HepG2 (cell line): ENCODE data around the gene PBX4. TPM values are rescaled to one million over a fixed set of nuclear protein-coding genes. Genes with fewer than 3 reads are reported as not detected.

Source experiments
- THRA ChIP-seq: sonication (generic); formaldehyde crosslinking; IDR thresholded peaks from 2 replicates; pipeline ENCODE4 v1.4.0; 2020; ENCODE audit warnings: missing genetic modification reagents, borderline replicate concordance
- polyA plus RNA-seq, 8 experiments: library from polyadenylated mRNA; depleted of rRNA in 3 of 8; stranded (reverse) in 7 of 8; unstranded in 1 of 8; fragments of >200 nt; fragmentation: Illumina TruSeq in 4 of 8; extraction: Trizol in 4 of 8; gene quantifications; 2 replicates each; pipeline versions ENCODE4 v1.2.1 to v1.2.3, GENCODE V29; 2011 to 2016; ENCODE audit warnings: low read depth in 4 of 8, missing spikeins in 1 of 8, mixed read lengths in 1 of 8; ENCODE audit not compliant: insufficient read depth in 1 of 8
- total RNA-seq, 5 experiments: library from RNA; depleted of rRNA; stranded (reverse); fragments of >200 nt; fragmentation: Illumina TruSeq; extraction: Trizol; gene quantifications; 2 replicates each; pipeline ENCODE4 v1.2.3, GENCODE V29; 2016; ENCODE audit warnings: low read depth in 1 of 5

PBX4 gene
- total and polyA plus RNA-seq, 2 of the 13 experiments (the other 11 are each of a cell fraction or from before 2014, with no cell fraction given): not detected

DNA sequence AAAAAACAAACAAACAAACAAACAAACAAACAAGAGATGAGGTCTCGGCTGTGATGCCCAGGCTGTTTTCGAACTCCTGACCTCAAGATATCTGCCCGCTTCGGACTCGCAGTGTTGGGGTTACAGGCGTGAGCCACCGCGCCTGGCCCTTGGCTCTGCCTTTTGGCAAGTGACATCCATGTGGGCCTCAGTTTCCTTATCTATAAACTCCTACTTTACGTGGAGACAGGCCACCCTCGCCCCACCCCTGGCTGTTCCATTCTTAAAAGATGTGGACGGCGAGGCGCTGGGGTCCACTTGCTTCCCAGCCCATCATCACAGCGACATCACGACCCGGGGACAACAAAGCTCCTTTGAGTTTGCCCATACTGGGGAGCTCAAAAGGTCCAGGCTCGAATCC lies 104.8 kb downstream of the PBX4 start (continued):
- TF ChIP-seq THRA (CRISPR knock-in tag): no peak

Other genes starting within 250 kb of the PBX4 start
- gene GATAD2A, start 213.0 kb downstream of the PBX4 start, total RNA-seq (2016; rRNA removed; fragmentation: Illumina TruSeq; extraction: Trizol): 25.1 and 28.6 TPM in 2 replicates
- gene GATAD2A, start 213.0 kb downstream of the PBX4 start, polyA plus RNA-seq (2011; rRNA removed): 15.1 and 16.8 TPM in 2 replicates
- 0.71 and 0.86 TPM in 2 replicates for gene TSSK6, start 103.1 kb downstream of the PBX4 start, total RNA-seq (2016; rRNA removed; fragmentation: Illumina TruSeq; extraction: Trizol)
- gene TSSK6, start 103.1 kb downstream of the PBX4 start, polyA plus RNA-seq (2011; rRNA removed): 1.2 and 2.0 TPM in 2 replicates
- gene NDUFA13, start 102.5 kb downstream of the PBX4 start, total RNA-seq (2016; rRNA removed; fragmentation: Illumina TruSeq; extraction: Trizol): 278 and 337 TPM in 2 replicates
- 366 and 368 TPM in 2 replicates for gene NDUFA13, start 102.5 kb downstream of the PBX4 start, polyA plus RNA-seq (2011; rRNA removed)
- 0.32 and 0.89 TPM in 2 replicates for gene YJEFN3, start 89.8 kb downstream of the PBX4 start, total RNA-seq (2016; rRNA removed; fragmentation: Illumina TruSeq; extraction: Trizol)
- gene YJEFN3, start 89.8 kb downstream of the PBX4 start, polyA plus RNA-seq (2011; rRNA removed): 4.0 TPM in 2 replicates
- gene CILP2, start 80.4 kb downstream of the PBX4 start, total RNA-seq (2016; rRNA removed; fragmentation: Illumina TruSeq; extraction: Trizol): 0.09 TPM in 1 of 2 replicates, not detected in the other
- gene CILP2, start 80.4 kb downstream of the PBX4 start, polyA plus RNA-seq (2011; rRNA removed): 0.18 and 0.37 TPM in 2 replicates
- 0.72 and 0.86 TPM in 2 replicates for gene LPAR2, start 9.5 kb upstream of the PBX4 start, total RNA-seq (2016; rRNA removed; fragmentation: Illumina TruSeq; extraction: Trizol)
- gene LPAR2, start 9.5 kb upstream of the PBX4 start, polyA plus RNA-seq (2011; rRNA removed): 3.6 TPM in 2 replicates
- gene GMIP, start 25.0 kb upstream of the PBX4 start, total RNA-seq (2016; rRNA removed; fragmentation: Illumina TruSeq; extraction: Trizol): 1.3 and 1.8 TPM in 2 replicates
- 1.4 and 1.5 TPM in 2 replicates for gene GMIP, start 25.0 kb upstream of the PBX4 start, polyA plus RNA-seq (2011; rRNA removed)
- 9.8 and 23.2 TPM in 2 replicates for gene ATP13A1, start 45.0 kb upstream of the PBX4 start, total RNA-seq (2016; rRNA removed; fragmentation: Illumina TruSeq; extraction: Trizol)
- 41.0 and 41.7 TPM in 2 replicates for gene ATP13A1, start 45.0 kb upstream of the PBX4 start, polyA plus RNA-seq (2011; rRNA removed)
- gene ZNF101, start 50.2 kb upstream of the PBX4 start, total RNA-seq (2016; rRNA removed; fragmentation: Illumina TruSeq; extraction: Trizol): 28.9 and 35.3 TPM in 2 replicates
- gene ZNF101, start 50.2 kb upstream of the PBX4 start, polyA plus RNA-seq (2011; rRNA removed): 10.9 and 12.9 TPM in 2 replicates
- 6.2 and 8.8 TPM in 2 replicates for gene ZNF14, start 114.4 kb upstream of the PBX4 start, total RNA-seq (2016; rRNA removed; fragmentation: Illumina TruSeq; extraction: Trizol)
- gene ZNF14, start 114.4 kb upstream of the PBX4 start, polyA plus RNA-seq (2011; rRNA removed): 1.5 and 1.9 TPM in 2 replicates
- not detected in 2 replicates for gene ZNF506, start 203.1 kb upstream of the PBX4 start, total RNA-seq (2016; rRNA removed; fragmentation: Illumina TruSeq; extraction: Trizol)
- 0.01 TPM in 1 of 2 replicates, not detected in the other for gene ZNF506, start 203.1 kb upstream of the PBX4 start, polyA plus RNA-seq (2011; rRNA removed)
- gene ZNF253, start 247.2 kb upstream of the PBX4 start, total RNA-seq (2016; rRNA removed; fragmentation: Illumina TruSeq; extraction: Trizol): 10.6 and 12.8 TPM in 2 replicates
- 3.5 and 3.6 TPM in 2 replicates for gene ZNF253, start 247.2 kb upstream of the PBX4 start, polyA plus RNA-seq (2011; rRNA removed)